ENCODE results near the gene FBXO9. TPM values are rescaled to one million over a fixed set of nuclear protein-coding genes. Genes with fewer than 3 reads are reported as not detected.

FBXO9 gene
- polyA plus RNA-seq, 3 donors, result 47.7 to 105 (median 61.5) TPM

DNA sequence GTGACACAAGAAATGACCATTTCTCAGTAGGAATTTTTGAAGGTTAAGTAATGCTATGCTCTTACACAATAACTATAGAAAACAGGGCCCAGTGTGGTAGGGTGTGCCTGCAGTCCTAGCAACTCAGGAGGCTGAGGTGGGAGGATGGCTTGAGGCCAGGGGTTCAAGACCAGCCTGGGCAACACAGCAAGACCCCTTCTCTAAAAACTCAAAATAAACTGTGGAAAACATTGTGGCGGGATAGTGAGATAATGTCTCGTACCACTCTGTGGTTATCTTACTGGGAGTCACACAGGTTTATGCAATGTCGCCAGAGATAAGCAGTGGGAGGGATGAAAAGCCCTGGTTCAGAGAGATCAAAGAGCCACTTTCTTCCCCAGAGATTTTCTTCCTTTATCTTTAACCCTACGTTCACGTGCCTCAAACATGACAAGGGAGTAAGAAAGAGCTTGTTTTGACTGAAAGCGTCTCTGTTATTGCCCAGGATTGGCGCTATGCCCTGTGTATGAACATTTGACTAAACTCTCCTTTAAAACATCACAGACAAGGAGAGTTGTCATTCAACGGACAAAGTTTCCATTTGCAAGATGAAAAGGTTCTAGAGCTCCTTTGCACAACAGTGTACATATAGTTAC lies 69.5 kb downstream of the FBXO9 start:
- intact Hi-C loops (cut with micrococcal nuclease), result no loop called here

DNA sequence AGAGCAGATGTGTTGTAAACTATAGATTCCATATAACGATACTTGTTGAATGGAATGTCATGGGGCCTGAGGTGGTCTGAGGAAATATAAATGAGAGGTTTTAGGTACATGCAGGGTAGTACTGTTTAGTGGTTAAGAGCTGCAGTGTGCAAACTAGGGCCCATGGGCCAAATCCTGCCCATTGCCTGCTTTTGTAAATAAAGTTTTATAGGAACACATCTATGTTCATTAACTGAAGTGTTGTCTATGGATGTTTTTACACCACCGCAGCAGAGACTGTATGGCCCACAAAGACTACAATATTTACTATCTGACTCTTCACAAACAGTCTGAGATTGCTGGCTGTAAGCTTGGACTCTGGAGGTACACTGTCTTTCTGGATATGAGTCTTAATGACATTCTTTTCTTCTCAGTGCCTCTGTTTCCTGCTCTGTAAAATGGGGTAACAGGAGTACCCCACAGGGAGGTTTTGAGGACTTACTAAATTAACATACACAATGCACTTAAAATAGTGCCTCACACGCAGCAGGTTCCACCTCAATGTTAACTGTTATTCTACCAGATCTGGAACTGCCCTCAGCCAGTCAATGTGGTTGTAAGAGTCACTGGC lies 70.9 kb downstream of the FBXO9 start:
- Histone ChIP-seq H3K4me1 (ENCODE audit: control insufficient read depth in 1 of 2, insufficient read depth in 2 of 2, low read length in 2 of 2) (no peaks in the 10 kb centered on the region), H3K27me3 (ENCODE audit: control insufficient read depth in 2 of 2, insufficient read depth in 2 of 2, low read length in 2 of 2) (no peaks in the 10 kb centered on the region), H3K9ac (ENCODE audit: insufficient read depth, low read length, poor library complexity, severe bottlenecking) (no peak overlapping the region), H3K79me2 (ENCODE audit: insufficient read depth, low read length) (no peaks in the 10 kb centered on the region), H3K36me3 (replicated peaks in 1 of 2; ENCODE audit: control insufficient read depth in 1 of 2, insufficient read depth in 2 of 2, low read length in 2 of 2) (no peaks in the 10 kb centered on the region), H3K4me2 (replicated peaks; ENCODE audit: extremely low read depth, low read length, poor library complexity, severe bottlenecking) (no peak overlapping the region), H3K27ac (ENCODE audit: low read depth in 1 of 2, low read length in 2 of 2) (no peak overlapping the region), H3K4me3 (replicated peaks in 1 of 3; ENCODE audit: low read depth in 2 of 3, low read length in 3 of 3) (no peak overlapping the region), H4K20me1 (ENCODE audit: insufficient read depth, low read length) (no peaks in the 10 kb centered on the region), H3K9me3 (replicated peaks in 1 of 2; ENCODE audit: control insufficient read depth in 1 of 2, insufficient read depth in 1 of 2, low read length in 2 of 2) (no peaks in the 10 kb centered on the region), H2AFZ (ENCODE audit: insufficient read depth, low read depth, low read length, poor library complexity, severe bottlenecking) (no peak overlapping the region)
- Mint-ChIP-seq H3K27ac (no peak overlapping the region), H3K27me3 (ENCODE audit: low read depth in 3 of 3) (peaks cover 1 to 7% (median 3%) of the 10 kb centered on the region in 3 donors), H3K4me3 (no peak overlapping the region), H3K4me1 (peaks cover 8% of the 10 kb centered on the region), H3K36me3 (no peaks in the 10 kb centered on the region), H3K9me3 (no peaks in the 10 kb centered on the region)
- intact Hi-C loops (cut with micrococcal nuclease), result no loop called here
- WGBS (ENCODE audit: insufficient coverage), result 100% methylated on average over 1 of the region's 3 CpGs
- TF ChIP-seq, protein P1, sequence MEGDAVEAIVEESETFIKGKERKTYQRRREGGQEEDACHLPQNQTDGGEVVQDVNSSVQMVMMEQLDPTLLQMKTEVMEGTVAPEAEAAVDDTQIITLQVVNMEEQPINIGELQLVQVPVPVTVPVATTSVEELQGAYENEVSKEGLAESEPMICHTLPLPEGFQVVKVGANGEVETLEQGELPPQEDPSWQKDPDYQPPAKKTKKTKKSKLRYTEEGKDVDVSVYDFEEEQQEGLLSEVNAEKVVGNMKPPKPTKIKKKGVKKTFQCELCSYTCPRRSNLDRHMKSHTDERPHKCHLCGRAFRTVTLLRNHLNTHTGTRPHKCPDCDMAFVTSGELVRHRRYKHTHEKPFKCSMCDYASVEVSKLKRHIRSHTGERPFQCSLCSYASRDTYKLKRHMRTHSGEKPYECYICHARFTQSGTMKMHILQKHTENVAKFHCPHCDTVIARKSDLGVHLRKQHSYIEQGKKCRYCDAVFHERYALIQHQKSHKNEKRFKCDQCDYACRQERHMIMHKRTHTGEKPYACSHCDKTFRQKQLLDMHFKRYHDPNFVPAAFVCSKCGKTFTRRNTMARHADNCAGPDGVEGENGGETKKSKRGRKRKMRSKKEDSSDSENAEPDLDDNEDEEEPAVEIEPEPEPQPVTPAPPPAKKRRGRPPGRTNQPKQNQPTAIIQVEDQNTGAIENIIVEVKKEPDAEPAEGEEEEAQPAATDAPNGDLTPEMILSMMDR (IDR thresholded peaks at IDR 0.05), result no peak
- no peak for DNase-seq

More for the DNA sequence above, 69.5 kb downstream of the FBXO9 start:
- Mint-ChIP-seq H3K9me3 (no peaks in the 10 kb centered on the region), H3K36me3 (no peaks in the 10 kb centered on the region), H3K27ac (no peak overlapping the region), H3K4me1 (peaks cover 3% of the 10 kb centered on the region), H3K27me3 (ENCODE audit: low read depth in 3 of 3) (peaks cover 3 to 7% (median 4%) of the 10 kb centered on the region in 3 donors), H3K4me3 (no peak overlapping the region)
- Histone ChIP-seq H3K9ac (ENCODE audit: insufficient read depth, low read length, poor library complexity, severe bottlenecking) (no peak overlapping the region), H3K4me2 (replicated peaks; ENCODE audit: extremely low read depth, low read length, poor library complexity, severe bottlenecking) (no peak overlapping the region), H4K20me1 (ENCODE audit: insufficient read depth, low read length) (no peaks in the 10 kb centered on the region), H3K36me3 (replicated peaks in 1 of 2; ENCODE audit: control insufficient read depth in 1 of 2, insufficient read depth in 2 of 2, low read length in 2 of 2) (no peaks in the 10 kb centered on the region), H3K79me2 (ENCODE audit: insufficient read depth, low read length) (no peaks in the 10 kb centered on the region), H3K4me1 (ENCODE audit: control insufficient read depth in 1 of 2, insufficient read depth in 2 of 2, low read length in 2 of 2) (no peaks in the 10 kb centered on the region), H3K4me3 (replicated peaks in 1 of 3; ENCODE audit: low read depth in 2 of 3, low read length in 3 of 3) (no peak overlapping the region), H3K27me3 (ENCODE audit: control insufficient read depth in 2 of 2, insufficient read depth in 2 of 2, low read length in 2 of 2) (no peaks in the 10 kb centered on the region), H3K27ac (ENCODE audit: low read depth in 1 of 2, low read length in 2 of 2) (no peak overlapping the region), H3K9me3 (replicated peaks in 1 of 2; ENCODE audit: control insufficient read depth in 1 of 2, insufficient read depth in 1 of 2, low read length in 2 of 2) (no peaks in the 10 kb centered on the region), H2AFZ (ENCODE audit: insufficient read depth, low read depth, low read length, poor library complexity, severe bottlenecking) (no peak overlapping the region)
- WGBS (ENCODE audit: insufficient coverage), result 80% methylated on average over 1 of the region's 8 CpGs
- TF ChIP-seq, protein P1 (IDR thresholded peaks at IDR 0.05), result no peak
- DNase-seq, result no peak

Data from CD14-positive monocyte (primary cell).